KOPT-K1 (cell line): ENCODE measurements around the gene OR6B3.

Experiments used
- H3K27ac ChIP-seq: fragments of 200-600 bp; sonication (generic); 2 replicates; pipeline ENCODE4 v1.5.1; 2016; ENCODE audit warnings: antibody characterized with exemption, mild to moderate bottlenecking, low read depth, low read length; ENCODE audit not compliant: poor library complexity, severe bottlenecking
- H3K36me3 ChIP-seq: fragments of 200-600 bp; sonication (generic); 2 replicates; pipeline ENCODE4 v1.5.1; 2017; ENCODE audit warnings: antibody characterized with exemption, mild to moderate bottlenecking, low read length, moderate library complexity; ENCODE audit not compliant: insufficient read depth
- H3K9me3 ChIP-seq: fragments of 200-600 bp; sonication (generic); 2 replicates; pipeline ENCODE4 v1.5.1; 2017; ENCODE audit warnings: antibody characterized with exemption, low read length, mild to moderate bottlenecking; ENCODE audit not compliant: insufficient read depth, poor library complexity, severe bottlenecking

Gene OR6B3

GRCh38 chr2:240053173-240054155 lies at the start of gene OR6B3:
Gene OR6B3 (minus strand): TSS chr2:240053521.
- no peaks in the 10 kb centered on the region for H3K36me3 ChIP-seq
- H3K27ac ChIP-seq = no peak within 1 kb of the TSS
- H3K9me3 ChIP-seq = no peaks in the 10 kb centered on the region

- Histone ChIP-seq H3K36me3 (no peaks in the 10 kb centered on the region), H3K27ac (no peak overlapping the region), H3K9me3 (peaks cover 51% of the 10 kb centered on the region)
These were observed 45.0 kb upstream of the OR6B3 start for GRCh38 chr2:240098349-240098748.

GRCh38 chr2:240095556-240096523 lies 42.5 kb upstream of the OR6B3 start:
- Histone ChIP-seq H3K9me3 (peaks cover 57% of the 10 kb centered on the region), H3K36me3 (no peaks in the 10 kb centered on the region), H3K27ac (no peak overlapping the region)

- Histone ChIP-seq H3K36me3 (no peaks in the 10 kb centered on the region), H3K9me3 (peaks cover 31% of the 10 kb centered on the region), H3K27ac (no peak overlapping the region)
These were observed 36.0 kb upstream of the OR6B3 start for GRCh38 chr2:240089306-240089705.

GRCh38 chr2:240086563-240086962 lies 33.2 kb upstream of the OR6B3 start:
- Histone ChIP-seq H3K9me3 (peaks cover 29% of the 10 kb centered on the region), H3K36me3 (no peaks in the 10 kb centered on the region), H3K27ac (no peak overlapping the region)

- no peak overlapping the region for H3K27ac ChIP-seq
- peaks cover 24% of the 10 kb centered on the region for H3K9me3 ChIP-seq
- no peaks in the 10 kb centered on the region for H3K36me3 ChIP-seq
These were observed 25.3 kb upstream of the OR6B3 start for GRCh38 chr2:240078631-240079030.

- Histone ChIP-seq H3K9me3 (peaks cover 20% of the 10 kb centered on the region), H3K36me3 (no peaks in the 10 kb centered on the region), H3K27ac (no peak overlapping the region)
These were observed 24.1 kb upstream of the OR6B3 start for GRCh38 chr2:240077442-240077841.

GRCh38 chr2:240074545-240074944 lies 21.2 kb upstream of the OR6B3 start:
- H3K36me3 ChIP-seq = no peaks in the 10 kb centered on the region
- no peak overlapping the region for H3K27ac ChIP-seq
- H3K9me3 ChIP-seq = peaks cover 20% of the 10 kb centered on the region

- Histone ChIP-seq H3K36me3 (no peaks in the 10 kb centered on the region), H3K9me3 (peaks cover 1% of the 10 kb centered on the region), H3K27ac (no peak overlapping the region)
These were observed 17.6 kb upstream of the OR6B3 start for GRCh38 chr2:240070907-240071306.

- Histone ChIP-seq H3K36me3 (no peaks in the 10 kb centered on the region), H3K9me3 (no peaks in the 10 kb centered on the region), H3K27ac (no peak overlapping the region)
These were observed 16.5 kb upstream of the OR6B3 start for GRCh38 chr2:240069829-240070228.

- H3K9me3 ChIP-seq = no peaks in the 10 kb centered on the region
- no peaks in the 10 kb centered on the region for H3K36me3 ChIP-seq
- H3K27ac ChIP-seq = no peak overlapping the region
These were observed 14.9 kb upstream of the OR6B3 start for GRCh38 chr2:240068193-240068592.

GRCh38 chr2:240066489-240066888 lies 13.2 kb upstream of the OR6B3 start:
- no peaks in the 10 kb centered on the region for H3K36me3 ChIP-seq

GRCh38 chr2:240064898-240065297 lies 11.6 kb upstream of the OR6B3 start:
- Histone ChIP-seq H3K27ac (no peak overlapping the region), H3K9me3 (no peaks in the 10 kb centered on the region), H3K36me3 (no peaks in the 10 kb centered on the region)

More at GRCh38 chr2:240066489-240066888, 13.2 kb upstream of the OR6B3 start:
- Histone ChIP-seq H3K27ac (no peak overlapping the region), H3K9me3 (no peaks in the 10 kb centered on the region)

- no peaks in the 10 kb centered on the region for H3K36me3 ChIP-seq
- no peak overlapping the region for H3K27ac ChIP-seq
- H3K9me3 ChIP-seq = no peaks in the 10 kb centered on the region
These were observed 7.8 kb upstream of the OR6B3 start for GRCh38 chr2:240060977-240061591.

- Histone ChIP-seq H3K36me3 (no peaks in the 10 kb centered on the region), H3K9me3 (no peaks in the 10 kb centered on the region), H3K27ac (no peak overlapping the region)
These were observed 3.4 kb upstream of the OR6B3 start for GRCh38 chr2:240056678-240057077.
